Neural cell (in vitro differentiated cells): ENCODE measurements around the gene AGTPBP1.

Experiments used
- CTCF ChIP-seq: fragments of 450-650 bp; IDR thresholded peaks from 2 replicates; pipeline ENCODE4 v1.5.1; 2014; ENCODE audit warnings: antibody characterized with exemption, mild to moderate bottlenecking, moderate library complexity; ENCODE audit not compliant: poor library complexity, severe bottlenecking
- EP300 ChIP-seq: fragments of 450-650 bp; conservative IDR thresholded peaks from 2 replicates; pipeline ENCODE4 v1.6.1; 2014; ENCODE audit warnings: antibody characterized with exemption, mild to moderate bottlenecking, moderate library complexity; ENCODE audit not compliant: poor library complexity, severe bottlenecking
- EZH2 ChIP-seq: fragments of 200-600, 300-800 bp; shearing (Covaris generic), sonication (generic); IDR thresholded peaks from 2 replicates; pipeline ENCODE4 v1.6.1; 2014; ENCODE audit warnings: antibody characterized with exemption, low read length, borderline replicate concordance, mild to moderate bottlenecking; ENCODE audit not compliant: insufficient read depth, poor library complexity, severe bottlenecking
- POLR2AphosphoS5 ChIP-seq: IDR thresholded peaks from 2 replicates; pipeline ENCODE4 v1.6.1; 2012
- SMC3 ChIP-seq: fragments of 450-650 bp; conservative IDR thresholded peaks from 2 replicates; pipeline ENCODE4 v1.6.1; 2014; ENCODE audit warnings: antibody characterized with exemption, mild to moderate bottlenecking, moderate library complexity; ENCODE audit not compliant: poor library complexity
- TAF1 ChIP-seq: IDR thresholded peaks from 2 replicates; pipeline ENCODE4 v1.6.1; 2012; ENCODE audit warnings: low read depth

DNA sequence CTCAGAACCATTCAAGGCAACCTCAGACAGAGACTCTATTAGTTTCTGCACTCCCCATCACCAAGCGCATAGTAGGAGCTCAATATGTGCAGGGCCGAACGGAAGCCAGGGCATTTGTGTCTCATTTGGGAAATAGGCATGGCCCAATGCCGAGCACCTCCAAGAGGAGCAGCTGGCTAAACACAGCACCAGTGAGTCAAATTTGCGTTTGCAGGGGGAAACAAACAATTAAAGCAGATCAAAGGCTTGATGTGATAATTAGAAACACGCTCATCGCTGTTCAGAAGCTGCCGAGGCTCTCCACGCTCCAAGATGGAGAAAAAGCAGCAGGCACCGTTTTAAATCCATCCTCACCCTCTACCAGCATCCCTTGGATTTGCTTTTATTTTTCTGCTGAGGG lies 225.3 kb downstream of the AGTPBP1 start:
- TF ChIP-seq EP300, result no peak
- TF ChIP-seq CTCF, result no peak
- no peak for TF ChIP-seq TAF1
- no peak for TF ChIP-seq POLR2AphosphoS5
- TF ChIP-seq SMC3, result no peak
- TF ChIP-seq EZH2, result no peak
